ENCODE measurements around the gene RDX. TPM values are rescaled to one million over a fixed set of nuclear protein-coding genes. Genes with fewer than 3 reads are reported as not detected.
A peak's percentile ranks its signal among the peaks of the same experiment; 100 is the strongest.

Gene RDX
- total and polyA plus RNA-seq, 2 of the 13 experiments (the other 11 are each of a cell fraction or from before 2014, with no cell fraction given): 20.7 to 63.1 TPM

- no peak for TF ChIP-seq NAIF1 (CRISPR knock-in tag; IDR thresholded peaks at IDR 0.05; ENCODE audit: borderline replicate concordance)
- TF ChIP-seq ZNF225 (CRISPR knock-in tag; IDR thresholded peaks at IDR 0.05): no peak; the same call in 1 of the 2 replicates
- TF ChIP-seq, protein P1, sequence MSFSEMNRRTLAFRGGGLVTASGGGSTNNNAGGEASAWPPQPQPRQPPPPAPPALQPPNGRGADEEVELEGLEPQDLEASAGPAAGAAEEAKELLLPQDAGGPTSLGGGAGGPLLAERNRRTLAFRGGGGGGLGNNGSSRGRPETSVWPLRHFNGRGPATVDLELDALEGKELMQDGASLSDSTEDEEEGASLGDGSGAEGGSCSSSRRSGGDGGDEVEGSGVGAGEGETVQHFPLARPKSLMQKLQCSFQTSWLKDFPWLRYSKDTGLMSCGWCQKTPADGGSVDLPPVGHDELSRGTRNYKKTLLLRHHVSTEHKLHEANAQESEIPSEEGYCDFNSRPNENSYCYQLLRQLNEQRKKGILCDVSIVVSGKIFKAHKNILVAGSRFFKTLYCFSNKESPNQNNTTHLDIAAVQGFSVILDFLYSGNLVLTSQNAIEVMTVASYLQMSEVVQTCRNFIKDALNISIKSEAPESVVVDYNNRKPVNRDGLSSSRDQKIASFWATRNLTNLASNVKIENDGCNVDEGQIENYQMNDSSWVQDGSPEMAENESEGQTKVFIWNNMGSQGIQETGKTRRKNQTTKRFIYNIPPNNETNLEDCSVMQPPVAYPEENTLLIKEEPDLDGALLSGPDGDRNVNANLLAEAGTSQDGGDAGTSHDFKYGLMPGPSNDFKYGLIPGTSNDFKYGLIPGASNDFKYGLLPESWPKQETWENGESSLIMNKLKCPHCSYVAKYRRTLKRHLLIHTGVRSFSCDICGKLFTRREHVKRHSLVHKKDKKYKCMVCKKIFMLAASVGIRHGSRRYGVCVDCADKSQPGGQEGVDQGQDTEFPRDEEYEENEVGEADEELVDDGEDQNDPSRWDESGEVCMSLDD (CRISPR knock-in tag; IDR thresholded peaks at IDR 0.05; ENCODE audit: borderline replicate concordance): peak; percentile 24; the same call in 1 of the 2 replicates
- TF ChIP-seq DR1 (CRISPR knock-in tag; IDR thresholded peaks at IDR 0.05): no peak
- no peak for TF ChIP-seq ZNF256 (CRISPR knock-in tag; conservative IDR thresholded peaks at IDR 0.05)
- 0 out of 2 replicates have a peak, but pooled peaks have one; percentile 36 for TF ChIP-seq MEIS1 (CRISPR knock-in tag; IDR thresholded peaks at IDR 0.05; ENCODE audit: borderline replicate concordance)
- no peak; the same call in 1 of the 2 replicates for TF ChIP-seq KAT7 (CRISPR knock-in tag; IDR thresholded peaks at IDR 0.05; ENCODE audit: borderline replicate concordance)
- TF ChIP-seq ZNF274 (CRISPR knock-in tag; IDR thresholded peaks at IDR 0.05): no peak
- TF ChIP-seq ZBTB7B (CRISPR knock-in tag; IDR thresholded peaks at IDR 0.05): peak; percentile 61; the same call in 1 of the 2 replicates
- TF ChIP-seq ZNF138 (CRISPR knock-in tag; IDR thresholded peaks at IDR 0.05; ENCODE audit: low read depth): no peak
- TF ChIP-seq SIN3B (IDR thresholded peaks at IDR 0.05; ENCODE audit: low read length): no peak
- TF ChIP-seq ZNF468 (CRISPR knock-in tag; IDR thresholded peaks at IDR 0.05): no peak
- no peak for TF ChIP-seq POLR2G (IDR thresholded peaks at IDR 0.05; ENCODE audit: low read depth, low read length)
- TF ChIP-seq, protein P2, sequence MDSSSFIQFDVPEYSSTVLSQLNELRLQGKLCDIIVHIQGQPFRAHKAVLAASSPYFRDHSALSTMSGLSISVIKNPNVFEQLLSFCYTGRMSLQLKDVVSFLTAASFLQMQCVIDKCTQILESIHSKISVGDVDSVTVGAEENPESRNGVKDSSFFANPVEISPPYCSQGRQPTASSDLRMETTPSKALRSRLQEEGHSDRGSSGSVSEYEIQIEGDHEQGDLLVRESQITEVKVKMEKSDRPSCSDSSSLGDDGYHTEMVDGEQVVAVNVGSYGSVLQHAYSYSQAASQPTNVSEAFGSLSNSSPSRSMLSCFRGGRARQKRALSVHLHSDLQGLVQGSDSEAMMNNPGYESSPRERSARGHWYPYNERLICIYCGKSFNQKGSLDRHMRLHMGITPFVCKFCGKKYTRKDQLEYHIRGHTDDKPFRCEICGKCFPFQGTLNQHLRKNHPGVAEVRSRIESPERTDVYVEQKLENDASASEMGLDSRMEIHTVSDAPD (CRISPR knock-in tag; IDR thresholded peaks at IDR 0.05): no peak
- TF ChIP-seq ZNF333 (CRISPR knock-in tag; IDR thresholded peaks at IDR 0.05; ENCODE audit: borderline replicate concordance): no peak
- TF ChIP-seq CEBPZ (IDR thresholded peaks at IDR 0.05; ENCODE audit: low read length): no peak
- no peak for TF ChIP-seq BORCS8-MEF2B (CRISPR knock-in tag; IDR thresholded peaks at IDR 0.05)
- no peak for TF ChIP-seq DMTF1 (CRISPR knock-in tag; IDR thresholded peaks at IDR 0.05)
- TF ChIP-seq ZNF543 (CRISPR knock-in tag; IDR thresholded peaks at IDR 0.05): peak; percentile 55
- TF ChIP-seq WIZ (CRISPR knock-in tag; IDR thresholded peaks at IDR 0.05): 0 out of 2 replicates have a peak, but pooled peaks have one; percentile 67
Measured at GRCh38 chr11:110295531-110296225, 736 bp downstream of the RDX start (continued).

All from HepG2 (cell line).